Aorta (tissue), 5 donors: ENCODE results near the gene UCN. TPM values are rescaled to one million over a fixed set of nuclear protein-coding genes. Genes with fewer than 3 reads are reported as not detected.
"Not testable (repeated sequence)": the region's sequence is repeated elsewhere in the genome, so short reads cannot be mapped to it uniquely, and the experiment has no call there.

Experiments
- ATAC-seq: fragments of 200-7000 bp; cut with Tn5 transposase; one replicate; pipeline ENCODE4 v1.9.1; 2022; ENCODE audit warnings: moderate library complexity; ENCODE audit not compliant: low FRiP score
- DNase-seq, 2 donors: peaks; one replicate each; pipeline ENCODE4 v3.0.0-alpha.2; 2020
- H3K27ac ChIP-seq, 2 donors: one replicate each; pipeline ENCODE4 v1.5.1; 2013; ENCODE audit warnings: low read length in 2 of 2, mild to moderate bottlenecking in 2 of 2, moderate library complexity in 2 of 2, control low read depth in 1 of 2, inconsistent platforms in 1 of 2, low read depth in 1 of 2
- H3K27me3 ChIP-seq, 2 donors: one replicate each; pipeline ENCODE4 v1.6.1; 2013; ENCODE audit warnings: control low read depth in 1 of 2, low read length in 1 of 2, mild to moderate bottlenecking in 1 of 2, moderate library complexity in 1 of 2; ENCODE audit not compliant: insufficient read depth in 2 of 2, control insufficient read depth in 1 of 2
- H3K36me3 ChIP-seq, 2 donors: one replicate each; pipeline ENCODE4 v1.6.1; 2013; ENCODE audit warnings: control low read depth in 1 of 2, low read length in 1 of 2, mild to moderate bottlenecking in 1 of 2; ENCODE audit not compliant: insufficient read depth in 2 of 2, control insufficient read depth in 1 of 2
- H3K4me1 ChIP-seq, 2 donors: one replicate each; pipeline ENCODE4 v1.6.1; 2013; ENCODE audit warnings: low read length in 2 of 2, control low read depth in 1 of 2, mild to moderate bottlenecking in 1 of 2, moderate library complexity in 1 of 2; ENCODE audit not compliant: insufficient read depth in 2 of 2, control insufficient read depth in 1 of 2
- H3K4me3 ChIP-seq, 2 donors: one replicate each; pipeline ENCODE4 v1.5.1; 2013; ENCODE audit warnings: low read length in 2 of 2, control low read depth in 1 of 2, mild to moderate bottlenecking in 1 of 2
- H3K9me3 ChIP-seq: one replicate; pipeline ENCODE4 v1.6.1; 2013; ENCODE audit warnings: mild to moderate bottlenecking, low read length; ENCODE audit not compliant: control insufficient read depth
- WGBS, 2 donors: extraction: QIAGEN DNeasy Blood & Tissue Kit; methylation state at CpG; one replicate each; pipeline ENCODE4 v1.1.7; 2013; 5-methylcytosine and 5-hydroxymethylcytosine counted together
- intact Hi-C, 2 donors: fragments of 100-400 bp; cut with DNase I; formaldehyde crosslinking; loops; one replicate each; pipeline versions ENCODE4 v1.14.2 to v1.15.0; 2022
- polyA plus RNA-seq, 2 donors: library from polyadenylated mRNA; stranded (reverse); fragments of 200-250 nt; gene quantifications; one replicate each; pipeline ENCODE4 v1.2.3, GENCODE V29; 2013
- total RNA-seq, 2 donors: library from RNA; stranded (reverse); fragmentation: NEBNext Ultra II Directional; extraction: Animal tissue kit (Norgen Biotek cat#: 25700); gene quantifications; one replicate each; pipeline ENCODE4 v1.2.1, GENCODE V29; 2021
- donor health status: healthy with polysubstance abuse.
- donor health status: Bipolar disorder and iron deficiency.
- donor health status: DM: no; HTN: no; CAD: no.
- donor health status: DM: no; HTN: no; CAD: no.
- donor health status: DM: yes; HTN: yes; CAD: no.

Gene UCN
- total and polyA plus RNA-seq, 4 donors = 1.2 to 2.2 (median 1.3) TPM; not detected in 1

- H3K9me3 ChIP-seq = no peaks in the 10 kb centered on the region
- WGBS, 2 donors = 63% methylated on average over 5 of the region's 5 CpGs
- DNase-seq (no peak), ATAC-seq (peak; percentile 26)
- H3K36me3 ChIP-seq = no peaks in the 10 kb centered on the region
- no peaks in the 10 kb centered on the region for H3K4me1 ChIP-seq
- H3K27me3 ChIP-seq = no peaks in the 10 kb centered on the region
- intact Hi-C loops = loop anchor here (2.0 to 10.0 kb wide), 5 partner anchors 110 to 320 kb away; no protein-coding TSS in a partner anchor
- H3K27ac ChIP-seq = no peak within 1 kb of the TSS
- no peak within 1 kb of the TSS for H3K4me3 ChIP-seq
These were observed 26.2 kb downstream of the UCN start, which contains the start of gene TRIM54 for GRCh38 chr2:27281855-27282559. Gene TRIM54 (plus strand): TSS chr2:27282429. CDS start chr2:27282732, 303 bp downstream.

- 70 to 74% methylated on average over 3 of the region's 3 CpGs for WGBS, 2 donors
- intact Hi-C loops = loop anchor here (2.0 to 10.0 kb wide), 5 partner anchors 109 to 319 kb away; no protein-coding TSS in a partner anchor
- no peaks in the 10 kb centered on the region for H3K4me1 ChIP-seq
- H3K36me3 ChIP-seq = no peaks in the 10 kb centered on the region
- H3K27ac ChIP-seq = no peak overlapping the region
- no peak for DNase-seq
- H3K27me3 ChIP-seq = no peaks in the 10 kb centered on the region
- no peak overlapping the region for H3K4me3 ChIP-seq
- ATAC-seq = no peak
- no peaks in the 10 kb centered on the region for H3K9me3 ChIP-seq
These were observed 26.8 kb downstream of the UCN start for GRCh38 chr2:27281442-27281841.

GRCh38 chr2:27280826-27281225 lies 27.4 kb downstream of the UCN start:
- 42 to 58% methylated on average over 3 of the region's 3 CpGs for WGBS, 2 donors
- H3K27ac ChIP-seq = no peak overlapping the region
- no peak overlapping the region for H3K4me3 ChIP-seq
- H3K9me3 ChIP-seq = no peaks in the 10 kb centered on the region
- no peaks in the 10 kb centered on the region for H3K27me3 ChIP-seq
- intact Hi-C loops = loop anchor here (2.0 to 10.0 kb wide), 5 partner anchors 109 to 319 kb away; no protein-coding TSS in a partner anchor
- DNase-seq (no peak), ATAC-seq (no peak)
- no peaks in the 10 kb centered on the region for H3K4me1 ChIP-seq
- H3K36me3 ChIP-seq = no peaks in the 10 kb centered on the region

GRCh38 chr2:27278010-27278409 lies 30.2 kb downstream of the UCN start:
- intact Hi-C loops = no loop called here
- DNase-seq (no peak), ATAC-seq (no peak)
- no peak overlapping the region for H3K27ac ChIP-seq
- no peak overlapping the region for H3K4me3 ChIP-seq
- no peaks in the 10 kb centered on the region for H3K9me3 ChIP-seq
- no peaks in the 10 kb centered on the region for H3K27me3 ChIP-seq
- H3K4me1 ChIP-seq = no peaks in the 10 kb centered on the region
- no peaks in the 10 kb centered on the region for H3K36me3 ChIP-seq
- WGBS, 2 donors = 77 to 79% methylated on average over 1 of the region's 1 CpG

- WGBS, 2 donors = 86 to 87% methylated on average over 39 of the region's 39 CpGs
- no peak for ATAC-seq
- DNase-seq = no peak
- Histone ChIP-seq H3K4me1 (no peaks in the 10 kb centered on the region), H3K4me3 (no peak within 1 kb of the TSS), H3K9me3 (no peaks in the 10 kb centered on the region), H3K27ac (no peak within 1 kb of the TSS), H3K27me3 (no peaks in the 10 kb centered on the region), H3K36me3 (no peaks in the 10 kb centered on the region)
- intact Hi-C loops = no loop called here
These were observed 32.8 kb downstream of the UCN start, which contains the start of gene DNAJC5G for GRCh38 chr2:27275211-27276150. Gene DNAJC5G (plus strand): TSS chr2:27275433. CDS start chr2:27276729, 1,296 bp downstream.

- H3K4me3 ChIP-seq, H3K27me3 ChIP-seq, H3K9me3 ChIP-seq, ATAC-seq, intact Hi-C loops, DNase-seq, H3K27ac ChIP-seq, H3K36me3 ChIP-seq, H3K4me1 ChIP-seq: not testable (repeated sequence)
- 86 to 89% methylated on average over 15 of the region's 15 CpGs for WGBS, 2 donors
These were observed 35.4 kb downstream of the UCN start for GRCh38 chr2:27272537-27273522.

GRCh38 chr2:27271631-27272340 lies 36.5 kb downstream of the UCN start:
- H3K27ac ChIP-seq = no peak overlapping the region
- no peaks in the 10 kb centered on the region for H3K4me1 ChIP-seq
- H3K4me3 ChIP-seq = no peak overlapping the region
- H3K36me3 ChIP-seq = no peaks in the 10 kb centered on the region
- DNase-seq (no peak), ATAC-seq (no peak)
- no peaks in the 10 kb centered on the region for H3K9me3 ChIP-seq
- H3K27me3 ChIP-seq = no peaks in the 10 kb centered on the region
- intact Hi-C loops = no loop called here
- 66 to 72% methylated on average over 11 of the region's 11 CpGs for WGBS, 2 donors
